SK-N-SH (cell line): ENCODE measurements around the gene CYFIP1.

ENCODE experiments used
- FOSL2 ChIP-seq: IDR thresholded peaks from 2 replicates; pipeline ENCODE4 v1.4.0; 2012; ENCODE audit warnings: low read depth, mild to moderate bottlenecking, moderate library complexity, borderline replicate concordance
- POLR2AphosphoS5 ChIP-seq: IDR thresholded peaks from 2 replicates; pipeline ENCODE4 v1.6.1; 2012; ENCODE audit warnings: low read depth, low read length
- SMC3 ChIP-seq: IDR thresholded peaks from 2 replicates; pipeline ENCODE4 v1.6.1; 2012; ENCODE audit warnings: low read depth, low read length, improper control_type of control experiment
- TAF1 ChIP-seq: IDR thresholded peaks from 2 replicates; pipeline ENCODE4 v1.6.1; 2012; ENCODE audit warnings: low read depth, mild to moderate bottlenecking, low read length, moderate library complexity, borderline replicate concordance
- TF ChIP-seq, protein P1 (sequence below): fragments of 200-600 bp; sonication (generic); IDR thresholded peaks from 2 replicates; pipeline ENCODE4 v1.6.1; 2017; ENCODE audit warnings: antibody characterized with exemption, mild to moderate bottlenecking, moderate library complexity
- TF ChIP-seq, protein P2 (sequence below): fragments of 150-350 bp; IDR thresholded peaks from 2 replicates; pipeline ENCODE4 v1.6.1; 2017; ENCODE audit warnings: antibody characterized with exemption, low read length, low read depth, borderline replicate concordance
- TF ChIP-seq, protein P3 (sequence below): IDR thresholded peaks from 2 replicates; pipeline ENCODE4 v1.4.0; 2012; ENCODE audit warnings: low read depth, borderline replicate concordance
- TF ChIP-seq, protein P4 (sequence below): IDR thresholded peaks from 2 replicates; pipeline ENCODE4; 2012

DNA sequence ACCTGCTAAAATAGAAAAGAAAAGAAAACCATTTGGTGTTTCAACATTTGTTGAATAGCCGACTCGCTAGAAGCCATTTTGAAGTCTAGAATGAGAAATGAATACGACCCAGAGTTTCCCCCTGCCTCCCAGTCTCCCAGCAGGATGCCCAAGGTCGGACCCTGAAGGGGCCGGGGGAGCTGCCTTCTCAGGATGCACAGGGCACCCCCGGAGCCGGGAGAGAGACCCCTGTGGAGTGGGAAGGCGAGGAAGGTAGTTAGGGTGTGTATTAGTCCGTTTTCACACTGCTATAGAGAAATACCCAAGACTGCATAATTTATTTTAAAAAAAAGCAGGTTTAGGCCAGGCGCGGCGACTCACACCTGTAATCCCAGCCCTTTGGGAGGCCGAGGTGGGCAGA, 97.0 kb downstream of the CYFIP1 start:
- TF ChIP-seq, protein P1, sequence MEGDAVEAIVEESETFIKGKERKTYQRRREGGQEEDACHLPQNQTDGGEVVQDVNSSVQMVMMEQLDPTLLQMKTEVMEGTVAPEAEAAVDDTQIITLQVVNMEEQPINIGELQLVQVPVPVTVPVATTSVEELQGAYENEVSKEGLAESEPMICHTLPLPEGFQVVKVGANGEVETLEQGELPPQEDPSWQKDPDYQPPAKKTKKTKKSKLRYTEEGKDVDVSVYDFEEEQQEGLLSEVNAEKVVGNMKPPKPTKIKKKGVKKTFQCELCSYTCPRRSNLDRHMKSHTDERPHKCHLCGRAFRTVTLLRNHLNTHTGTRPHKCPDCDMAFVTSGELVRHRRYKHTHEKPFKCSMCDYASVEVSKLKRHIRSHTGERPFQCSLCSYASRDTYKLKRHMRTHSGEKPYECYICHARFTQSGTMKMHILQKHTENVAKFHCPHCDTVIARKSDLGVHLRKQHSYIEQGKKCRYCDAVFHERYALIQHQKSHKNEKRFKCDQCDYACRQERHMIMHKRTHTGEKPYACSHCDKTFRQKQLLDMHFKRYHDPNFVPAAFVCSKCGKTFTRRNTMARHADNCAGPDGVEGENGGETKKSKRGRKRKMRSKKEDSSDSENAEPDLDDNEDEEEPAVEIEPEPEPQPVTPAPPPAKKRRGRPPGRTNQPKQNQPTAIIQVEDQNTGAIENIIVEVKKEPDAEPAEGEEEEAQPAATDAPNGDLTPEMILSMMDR, result no peak
- TF ChIP-seq, protein P2, sequence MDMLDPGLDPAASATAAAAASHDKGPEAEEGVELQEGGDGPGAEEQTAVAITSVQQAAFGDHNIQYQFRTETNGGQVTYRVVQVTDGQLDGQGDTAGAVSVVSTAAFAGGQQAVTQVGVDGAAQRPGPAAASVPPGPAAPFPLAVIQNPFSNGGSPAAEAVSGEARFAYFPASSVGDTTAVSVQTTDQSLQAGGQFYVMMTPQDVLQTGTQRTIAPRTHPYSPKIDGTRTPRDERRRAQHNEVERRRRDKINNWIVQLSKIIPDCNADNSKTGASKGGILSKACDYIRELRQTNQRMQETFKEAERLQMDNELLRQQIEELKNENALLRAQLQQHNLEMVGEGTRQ, result no peak
- no peak for TF ChIP-seq TAF1
- TF ChIP-seq POLR2AphosphoS5, result no peak
- TF ChIP-seq FOSL2, result no peak
- TF ChIP-seq, protein P3, sequence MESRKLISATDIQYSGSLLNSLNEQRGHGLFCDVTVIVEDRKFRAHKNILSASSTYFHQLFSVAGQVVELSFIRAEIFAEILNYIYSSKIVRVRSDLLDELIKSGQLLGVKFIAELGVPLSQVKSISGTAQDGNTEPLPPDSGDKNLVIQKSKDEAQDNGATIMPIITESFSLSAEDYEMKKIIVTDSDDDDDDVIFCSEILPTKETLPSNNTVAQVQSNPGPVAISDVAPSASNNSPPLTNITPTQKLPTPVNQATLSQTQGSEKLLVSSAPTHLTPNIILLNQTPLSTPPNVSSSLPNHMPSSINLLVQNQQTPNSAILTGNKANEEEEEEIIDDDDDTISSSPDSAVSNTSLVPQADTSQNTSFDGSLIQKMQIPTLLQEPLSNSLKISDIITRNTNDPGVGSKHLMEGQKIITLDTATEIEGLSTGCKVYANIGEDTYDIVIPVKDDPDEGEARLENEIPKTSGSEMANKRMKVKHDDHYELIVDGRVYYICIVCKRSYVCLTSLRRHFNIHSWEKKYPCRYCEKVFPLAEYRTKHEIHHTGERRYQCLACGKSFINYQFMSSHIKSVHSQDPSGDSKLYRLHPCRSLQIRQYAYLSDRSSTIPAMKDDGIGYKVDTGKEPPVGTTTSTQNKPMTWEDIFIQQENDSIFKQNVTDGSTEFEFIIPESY, result no peak
- TF ChIP-seq, protein P4, sequence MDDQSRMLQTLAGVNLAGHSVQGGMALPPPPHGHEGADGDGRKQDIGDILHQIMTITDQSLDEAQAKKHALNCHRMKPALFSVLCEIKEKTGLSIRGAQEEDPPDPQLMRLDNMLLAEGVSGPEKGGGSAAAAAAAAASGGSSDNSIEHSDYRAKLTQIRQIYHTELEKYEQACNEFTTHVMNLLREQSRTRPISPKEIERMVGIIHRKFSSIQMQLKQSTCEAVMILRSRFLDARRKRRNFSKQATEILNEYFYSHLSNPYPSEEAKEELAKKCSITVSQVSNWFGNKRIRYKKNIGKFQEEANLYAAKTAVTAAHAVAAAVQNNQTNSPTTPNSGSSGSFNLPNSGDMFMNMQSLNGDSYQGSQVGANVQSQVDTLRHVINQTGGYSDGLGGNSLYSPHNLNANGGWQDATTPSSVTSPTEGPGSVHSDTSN, result no peak
- TF ChIP-seq SMC3, result no peak
